ENCODE data around the gene LCE7A.
A peak's percentile ranks its signal among the peaks of the same experiment; 100 is the strongest.

The LCE7A gene

DNA sequence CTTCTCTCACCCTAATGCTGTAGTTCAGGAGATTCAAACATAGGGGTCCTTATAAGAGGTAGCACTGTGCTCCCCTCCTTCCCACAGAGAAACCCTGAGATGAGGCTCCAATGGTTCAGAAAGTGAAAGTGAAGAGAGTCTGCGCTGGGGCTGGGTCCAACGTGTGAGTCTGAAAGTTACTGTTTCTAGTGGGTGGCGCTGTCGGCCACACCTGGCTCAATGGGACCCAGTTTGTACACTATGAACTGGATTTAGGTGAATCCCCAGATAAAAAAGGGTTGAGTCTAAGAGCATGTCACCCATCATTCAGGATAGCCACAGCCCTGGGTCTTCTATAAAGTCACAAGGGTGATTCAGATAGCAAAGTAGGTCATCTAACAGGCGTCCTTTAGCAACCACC is 21.1 kb downstream of the LCE7A start:
- no peak for DNase-seq

DNA sequence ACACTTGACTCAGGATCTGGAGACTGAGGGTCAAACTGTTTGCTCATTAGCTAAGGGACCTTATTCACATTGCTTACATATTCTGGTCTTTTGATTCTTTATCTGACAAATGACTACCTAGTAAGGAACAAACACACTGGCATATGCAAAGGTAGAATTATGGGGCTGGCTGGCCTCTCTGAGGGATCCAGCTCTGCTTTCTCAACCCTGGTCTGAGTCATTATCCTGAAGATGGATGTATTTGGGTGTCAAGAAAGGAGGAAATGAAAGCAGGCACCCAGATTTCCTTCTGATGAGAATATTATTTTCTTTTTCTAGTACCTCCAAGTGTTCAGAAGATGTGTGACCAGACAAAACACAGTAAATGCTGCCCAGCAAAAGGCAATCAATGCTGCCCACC is 24.3 kb downstream of the LCE7A start:
- no peak for DNase-seq

DNA sequence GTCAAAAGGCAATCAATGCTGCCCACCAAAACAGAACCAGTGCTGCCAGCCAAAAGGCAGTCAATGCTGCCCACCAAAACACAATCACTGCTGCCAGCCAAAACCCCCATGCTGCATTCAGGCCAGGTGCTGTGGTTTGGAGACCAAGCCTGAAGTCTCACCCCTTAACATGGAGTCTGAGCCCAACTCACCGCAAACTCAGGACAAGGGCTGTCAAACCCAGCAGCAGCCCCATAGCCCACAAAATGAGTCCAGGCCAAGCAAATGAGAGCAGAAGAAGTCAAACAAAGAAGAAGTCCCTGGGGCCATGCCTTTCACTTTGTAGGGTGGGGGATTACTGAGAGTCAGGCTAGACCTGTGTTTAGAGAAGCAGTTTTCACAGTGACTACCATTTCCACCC is 24.7 kb downstream of the LCE7A start:
- no peak for DNase-seq

DNA sequence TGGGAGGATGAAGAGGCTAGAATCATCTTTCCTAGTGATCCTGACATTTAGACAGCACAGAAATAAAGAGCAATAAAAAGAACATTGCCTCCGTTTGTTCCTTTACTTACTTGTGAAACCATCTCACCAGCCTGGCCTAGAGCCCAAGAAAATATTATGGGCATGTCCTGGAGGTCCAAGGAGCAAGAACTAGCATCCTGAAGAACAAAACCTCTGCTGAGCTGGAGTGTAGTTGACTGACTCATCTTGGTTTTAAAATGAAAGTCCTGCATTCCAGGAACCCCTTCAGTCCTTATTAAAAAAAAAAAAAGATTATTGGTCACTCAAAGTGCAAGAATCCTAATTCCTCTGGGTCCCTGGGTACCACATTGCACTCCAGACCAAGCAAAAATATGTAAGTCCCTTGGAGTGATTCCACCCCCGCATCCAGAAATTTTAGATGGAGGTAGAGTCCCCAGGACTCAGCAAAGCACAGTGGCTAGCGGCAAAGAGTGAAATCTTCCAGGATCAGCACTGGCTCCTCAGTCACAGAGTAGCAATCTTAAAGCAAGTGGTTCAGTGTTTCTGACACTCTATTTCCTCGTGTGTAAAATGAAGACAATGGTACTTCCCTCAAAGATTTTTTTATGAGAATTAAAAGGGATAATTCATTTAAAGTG is 25.3 kb downstream of the LCE7A start:
- DNase-seq, result no peak

DNA sequence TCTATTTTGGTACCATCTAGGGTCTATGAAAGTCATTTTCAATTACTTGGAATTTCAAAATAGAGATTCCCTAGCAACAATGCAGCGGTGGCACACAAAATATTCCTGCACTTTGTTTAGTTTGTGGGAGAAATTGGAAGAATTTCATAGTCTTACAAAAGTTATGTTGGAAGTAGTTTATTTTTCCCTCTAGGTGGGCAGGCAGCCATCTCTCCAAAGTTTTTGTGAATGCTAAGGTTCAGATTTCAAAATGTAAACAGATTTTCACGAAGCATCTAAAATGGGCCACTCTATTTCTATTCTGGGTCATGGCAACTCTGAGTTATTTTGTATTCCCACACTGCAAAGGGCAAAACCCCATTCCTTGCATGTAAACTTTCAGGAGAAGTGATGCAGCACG is 26.3 kb downstream of the LCE7A start:
- no peak for DNase-seq

DNA sequence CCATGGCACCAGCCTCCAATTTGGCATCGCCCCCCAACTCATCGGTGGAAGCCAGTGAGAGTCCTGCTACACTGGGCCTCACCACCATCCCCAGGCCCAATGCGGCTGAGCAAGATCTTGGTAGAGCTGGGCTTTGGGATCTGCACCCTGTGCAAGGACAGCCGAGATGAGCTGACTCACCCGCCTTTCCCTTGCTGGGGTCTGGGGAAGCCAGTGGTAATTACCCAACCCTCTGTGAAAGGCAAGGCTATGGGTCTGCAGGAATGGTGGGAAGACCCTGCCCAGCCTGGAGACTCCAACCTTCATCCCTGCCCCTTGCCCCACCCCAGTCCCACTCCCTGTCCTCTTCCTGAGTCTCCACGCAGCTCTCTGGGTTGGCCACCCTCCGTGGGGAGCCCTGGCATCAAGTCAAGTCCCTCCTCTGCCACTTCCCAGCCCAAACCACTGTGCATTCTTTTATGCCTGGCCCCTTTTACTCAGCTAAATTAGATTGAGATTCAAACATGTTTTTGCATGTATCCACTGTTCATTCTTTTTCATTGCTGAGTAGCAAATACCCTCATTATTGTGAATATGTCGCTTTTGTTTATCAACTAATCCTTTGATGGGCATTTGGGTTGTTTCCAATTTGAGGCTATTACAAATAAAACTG is 27.1 kb downstream of the LCE7A start:
- DNase-seq, result peak; percentile 63

DNA sequence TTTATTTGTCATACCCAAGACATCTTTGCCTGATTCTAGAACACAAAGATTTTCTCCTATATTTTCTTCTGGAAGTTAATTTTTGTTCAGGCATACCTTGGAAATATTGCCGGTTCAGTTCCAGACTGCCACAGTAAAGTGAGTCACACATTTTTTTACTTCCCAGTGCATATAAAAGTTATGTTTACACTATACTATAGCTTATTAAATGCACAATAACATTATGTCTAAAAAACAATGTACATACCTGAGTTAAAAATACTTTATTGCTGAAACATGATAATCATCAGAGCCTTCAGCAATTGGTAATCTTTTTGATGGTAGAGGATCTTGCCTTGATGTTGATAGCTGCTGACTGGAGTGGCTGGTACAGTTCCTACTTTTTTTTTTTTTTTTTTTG is 28.3 kb downstream of the LCE7A start:
- DNase-seq, result no peak

DNA sequence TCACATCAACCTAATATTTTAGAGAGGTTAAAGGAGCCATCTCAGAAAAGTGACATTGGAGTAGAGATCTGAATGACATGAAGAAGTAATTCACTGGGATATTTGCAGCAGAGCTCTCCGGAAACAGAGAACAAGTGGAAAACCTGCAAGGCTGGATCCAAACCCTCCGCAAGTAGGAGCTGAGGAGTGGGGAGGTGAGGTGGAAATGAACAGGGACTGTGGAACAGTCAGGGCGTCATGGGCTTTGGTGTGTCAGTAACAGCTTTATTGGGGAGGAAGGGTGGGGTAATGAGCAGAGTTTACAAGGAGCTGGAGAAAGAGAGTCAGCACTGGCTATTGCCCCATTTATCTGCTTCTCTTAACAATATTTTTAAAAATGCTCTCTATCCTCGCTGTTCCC is 39.2 kb downstream of the LCE7A start:
- DNase-seq, result no peak

DNA sequence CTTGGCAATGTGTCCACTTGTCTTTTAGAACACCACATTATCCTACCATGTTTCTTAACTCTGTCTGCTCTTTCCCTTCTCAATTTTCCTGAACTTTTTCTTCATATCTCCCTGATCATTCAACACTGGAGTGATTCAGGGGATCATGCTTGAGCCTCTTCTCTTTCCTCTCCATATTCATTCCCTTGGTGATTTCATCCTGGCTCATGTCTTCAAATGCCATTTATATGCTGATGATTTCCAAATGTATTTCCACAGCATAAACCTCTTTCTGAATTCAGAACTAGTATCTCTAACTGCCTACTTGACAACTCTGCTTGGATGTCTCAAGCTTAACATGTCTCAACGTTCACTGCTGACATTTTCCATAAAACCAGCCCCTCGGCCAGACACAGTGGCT is 40.1 kb downstream of the LCE7A start:
- DNase-seq, result no peak

DNA sequence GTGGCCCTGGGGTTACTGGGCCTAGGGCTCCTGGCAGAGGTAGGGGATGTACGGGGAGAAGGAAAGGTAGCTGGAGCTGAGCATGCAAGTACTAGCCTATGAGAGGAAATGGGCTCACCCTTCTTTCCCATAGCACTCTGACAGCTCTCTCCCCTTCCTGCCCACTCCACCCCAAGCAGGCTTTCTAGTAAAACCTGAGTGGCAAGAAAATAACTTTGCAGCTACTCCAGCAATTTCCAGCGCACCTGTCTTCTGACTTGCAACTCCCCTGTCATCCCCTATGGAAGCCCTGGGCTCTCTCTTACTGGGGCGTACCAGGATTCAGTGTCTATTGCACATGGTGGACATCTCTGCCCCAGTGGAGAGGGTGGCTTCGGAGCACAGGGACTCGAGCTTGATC is 41.8 kb downstream of the LCE7A start:
- DNase-seq, result no peak

DNA sequence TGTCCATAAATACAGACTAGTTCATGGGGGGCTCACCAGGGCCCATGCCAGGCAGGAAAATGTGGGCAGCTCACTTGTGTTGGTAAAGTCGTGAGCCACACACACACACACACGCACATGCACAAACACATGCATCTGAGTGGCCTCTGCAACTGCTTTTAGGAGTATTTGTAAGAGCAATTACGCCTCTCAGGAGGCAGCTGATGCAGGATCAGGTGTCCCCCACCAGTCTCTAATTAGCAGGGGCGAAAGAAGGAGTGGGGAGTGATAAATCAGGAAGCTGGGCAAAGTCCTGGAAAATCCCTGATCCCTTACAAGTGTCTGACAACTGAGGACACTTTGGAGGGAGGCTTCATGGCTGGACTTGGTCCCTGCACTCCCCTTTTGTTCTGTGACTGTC is 42.8 kb downstream of the LCE7A start:
- DNase-seq, result peak; percentile 23

DNA sequence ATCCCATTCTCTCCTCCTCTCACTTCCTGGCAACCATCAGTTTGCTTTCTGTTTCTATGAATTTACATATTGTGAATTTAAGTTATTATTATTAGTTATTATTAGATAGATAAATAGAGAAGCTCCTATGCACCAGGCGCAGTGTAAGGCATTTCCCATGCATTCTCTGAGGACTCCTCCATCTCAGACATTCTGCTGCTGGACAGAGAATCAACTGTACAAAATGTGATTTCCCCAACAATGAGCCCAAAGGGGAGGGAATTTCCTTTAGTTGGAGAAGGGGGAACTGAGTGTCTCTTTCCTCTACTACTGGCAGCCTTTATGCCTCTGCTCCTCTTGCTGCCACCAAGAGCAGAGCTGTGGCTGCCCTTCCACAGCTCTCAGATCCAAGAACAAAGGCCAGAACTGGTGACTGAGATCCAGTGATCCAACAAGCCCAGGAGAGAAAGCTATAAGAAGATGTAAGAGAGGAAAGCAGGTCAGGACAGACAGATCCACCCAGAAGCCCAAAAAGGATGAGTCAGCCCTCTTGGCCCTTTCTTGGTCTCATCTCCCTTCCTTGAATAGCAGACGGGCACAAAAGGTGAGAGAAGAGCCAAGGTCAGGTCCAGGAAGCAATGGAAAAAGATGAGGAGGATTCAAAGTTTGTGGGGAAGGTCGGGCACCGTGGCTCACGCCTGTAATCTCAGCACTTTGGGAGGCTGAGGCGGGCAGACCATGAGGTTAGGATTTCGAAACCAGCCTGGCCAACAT is 45.1 kb downstream of the LCE7A start:
- no peak for DNase-seq

DNA sequence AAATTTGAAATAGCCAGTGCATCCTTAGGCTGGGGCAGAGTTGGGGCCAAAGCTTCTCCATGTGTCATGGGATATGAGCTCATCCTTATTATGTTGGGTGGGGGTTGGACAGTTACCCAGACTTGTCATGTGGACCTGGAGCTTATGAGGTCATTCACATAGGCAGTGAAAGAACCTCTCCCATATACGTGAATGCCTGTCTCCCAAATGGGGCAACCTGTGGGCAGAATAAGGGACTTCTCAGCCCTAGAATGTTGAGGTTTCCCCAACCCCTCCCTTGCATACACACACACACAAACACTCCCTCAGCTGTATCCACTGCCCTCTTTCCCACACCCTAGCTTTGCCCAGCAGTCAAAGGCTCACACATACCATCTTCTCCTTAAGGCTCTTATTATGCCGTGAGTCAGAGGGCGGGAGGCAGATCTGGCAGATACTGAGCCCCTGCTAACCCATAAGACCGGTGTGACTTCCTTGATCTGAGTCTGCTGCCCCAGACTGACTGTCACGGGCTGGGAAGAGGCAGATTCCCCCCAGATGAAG is 46.3 kb downstream of the LCE7A start:
- DNase-seq, result no peak

DNA sequence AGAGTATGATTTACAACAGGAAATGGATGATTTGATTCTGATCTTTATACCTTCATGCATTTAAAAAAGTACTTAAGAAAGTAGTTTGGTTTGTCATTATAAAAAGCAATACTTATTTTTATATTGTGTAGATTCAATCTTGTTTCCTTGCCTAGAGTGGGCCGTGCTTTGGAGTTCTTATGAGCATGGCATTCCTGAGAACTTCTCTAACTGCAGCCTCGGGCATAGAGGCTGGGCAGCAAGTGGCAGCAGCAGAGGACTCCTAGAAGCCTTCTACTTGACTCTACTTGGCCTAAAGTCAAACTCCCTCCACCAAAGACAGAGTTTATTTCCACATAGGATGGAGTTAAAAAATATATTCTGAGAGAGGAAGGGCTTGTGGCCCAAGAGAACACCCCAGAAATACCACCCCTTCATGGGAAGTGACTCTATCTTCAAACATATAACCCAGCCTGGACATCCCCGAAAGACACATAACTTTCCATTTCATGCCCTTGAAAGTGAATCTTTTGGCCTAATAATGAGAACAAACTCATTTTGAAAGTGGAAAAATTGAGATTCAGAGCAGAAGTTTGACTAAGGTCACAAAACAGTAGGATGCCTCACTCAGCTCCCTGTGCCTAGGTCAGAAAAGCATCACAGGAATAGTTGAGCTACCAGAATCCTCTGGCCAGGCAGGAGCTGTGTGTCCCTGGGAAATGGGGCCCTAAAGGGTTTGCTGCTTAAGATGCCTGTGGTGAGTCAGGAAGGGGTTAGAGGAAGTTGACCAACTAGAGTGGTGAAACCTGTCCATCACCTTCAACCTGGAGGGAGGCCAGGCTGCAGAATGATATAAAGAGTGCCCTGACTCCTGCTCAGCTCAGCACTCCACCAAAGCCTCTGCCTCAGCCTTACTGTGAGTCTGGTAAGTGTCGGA is 48.1 kb downstream of the LCE7A start, which contains the start of gene IVL:
Gene IVL, plus strand, starts transcription at position 861 of the 916 bp plus-strand sequence. CDS start 1,252 bp downstream, outside the sequence.
- DNase-seq, result no peak

DNA sequence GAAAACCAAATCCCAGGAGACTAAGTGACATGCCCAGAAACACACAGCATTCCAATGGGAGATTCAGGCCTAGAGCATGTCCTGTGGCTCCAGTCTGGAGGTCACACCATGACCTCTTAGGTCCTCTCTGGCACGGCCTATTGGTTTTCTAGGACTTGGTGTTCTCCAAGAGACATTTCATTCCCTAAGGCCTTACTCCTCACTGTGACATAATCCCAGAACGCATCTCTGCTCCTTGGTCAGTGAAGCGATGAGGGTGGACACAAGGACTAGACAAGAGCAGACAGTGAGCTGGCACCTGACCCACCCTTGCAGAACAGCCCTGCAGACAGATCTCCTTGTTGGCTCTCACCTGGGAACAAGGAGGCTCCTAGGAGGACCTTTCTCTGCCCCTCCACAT is 49.4 kb downstream of the LCE7A start:
- DNase-seq, result no peak

All from NCI-H1436 treated with DMSO at 0.1 percent for 48 hours (cell line).